ENCODE measurements around the gene PLA2G2E.

Gene PLA2G2E

GRCh38 chr1:19892628-19893168 is 30.7 kb downstream of the PLA2G2E start:
- no peak for TF ChIP-seq CTCF (IDR thresholded peaks at IDR 0.05)

GRCh38 chr1:19892129-19892528 is 31.3 kb downstream of the PLA2G2E start:
- TF ChIP-seq CTCF (IDR thresholded peaks at IDR 0.05): no peak
- no peaks in the 10 kb centered on the region for H3K9me3 ChIP-seq (ENCODE audit: control insufficient read depth, low read length)
- H3K4me2 ChIP-seq (ENCODE audit: low read length): no peak overlapping the region
- H3K4me3 ChIP-seq (ENCODE audit: low read depth, low read length): no peak overlapping the region
- H3K27me3 ChIP-seq (ENCODE audit: control insufficient read depth, insufficient read depth, low read length): no peaks in the 10 kb centered on the region
- H3K27ac ChIP-seq: no peak overlapping the region
- H3K4me1 ChIP-seq: no peaks in the 10 kb centered on the region
- no peaks in the 10 kb centered on the region for H3K36me3 ChIP-seq (ENCODE audit: control insufficient read depth, insufficient read depth, low read length)
- H3K79me2 ChIP-seq: no peaks in the 10 kb centered on the region
- no peak overlapping the region for H3K9ac ChIP-seq
- H2AFZ ChIP-seq: no peak overlapping the region

More at GRCh38 chr1:19892628-19893168, 30.7 kb downstream of the PLA2G2E start:
- Histone ChIP-seq H3K27me3 (ENCODE audit: control insufficient read depth, insufficient read depth, low read length) (no peaks in the 10 kb centered on the region), H3K4me1 (no peaks in the 10 kb centered on the region), H2AFZ (no peak overlapping the region), H3K9me3 (ENCODE audit: control insufficient read depth, low read length) (no peaks in the 10 kb centered on the region), H3K79me2 (no peaks in the 10 kb centered on the region), H3K9ac (no peak overlapping the region), H3K36me3 (ENCODE audit: control insufficient read depth, insufficient read depth, low read length) (no peaks in the 10 kb centered on the region), H3K27ac (no peak overlapping the region), H3K4me3 (ENCODE audit: low read depth, low read length) (no peak overlapping the region), H3K4me2 (ENCODE audit: low read length) (no peak overlapping the region)

- no peak for TF ChIP-seq CTCF (IDR thresholded peaks at IDR 0.05)
- Histone ChIP-seq H3K4me1 (no peaks in the 10 kb centered on the region), H3K27me3 (ENCODE audit: control insufficient read depth, insufficient read depth, low read length) (no peaks in the 10 kb centered on the region), H3K4me3 (ENCODE audit: low read depth, low read length) (no peak overlapping the region), H3K4me2 (ENCODE audit: low read length) (no peak overlapping the region), H3K27ac (no peak overlapping the region), H3K9me3 (ENCODE audit: control insufficient read depth, low read length) (no peaks in the 10 kb centered on the region), H3K36me3 (ENCODE audit: control insufficient read depth, insufficient read depth, low read length) (no peaks in the 10 kb centered on the region), H2AFZ (no peak overlapping the region), H3K9ac (no peak overlapping the region), H3K79me2 (peaks cover 9% of the 10 kb centered on the region)
Observed at GRCh38 chr1:19889656-19890055, 33.8 kb downstream of the PLA2G2E start.

GRCh38 chr1:19888112-19888511 is 35.3 kb downstream of the PLA2G2E start:
- no peak for TF ChIP-seq CTCF (IDR thresholded peaks at IDR 0.05)
- no peak overlapping the region for H3K9ac ChIP-seq
- H3K79me2 ChIP-seq: peaks cover 12% of the 10 kb centered on the region
- H3K9me3 ChIP-seq (ENCODE audit: control insufficient read depth, low read length): no peaks in the 10 kb centered on the region
- no peak overlapping the region for H3K4me2 ChIP-seq (ENCODE audit: low read length)
- peaks cover 3% of the 10 kb centered on the region for H3K4me1 ChIP-seq
- H3K27ac ChIP-seq: no peak overlapping the region
- no peaks in the 10 kb centered on the region for H3K27me3 ChIP-seq (ENCODE audit: control insufficient read depth, insufficient read depth, low read length)
- no peak overlapping the region for H2AFZ ChIP-seq
- H3K4me3 ChIP-seq (ENCODE audit: low read depth, low read length): no peak overlapping the region
- no peaks in the 10 kb centered on the region for H3K36me3 ChIP-seq (ENCODE audit: control insufficient read depth, insufficient read depth, low read length)

- Histone ChIP-seq H3K79me2 (peaks cover 16% of the 10 kb centered on the region), H3K4me3 (ENCODE audit: low read depth, low read length) (no peak overlapping the region), H3K9me3 (ENCODE audit: control insufficient read depth, low read length) (no peaks in the 10 kb centered on the region), H3K4me1 (peaks cover 5% of the 10 kb centered on the region), H3K27me3 (ENCODE audit: control insufficient read depth, insufficient read depth, low read length) (no peaks in the 10 kb centered on the region), H3K4me2 (ENCODE audit: low read length) (no peak overlapping the region), H3K9ac (no peak overlapping the region), H3K27ac (no peak overlapping the region), H2AFZ (no peak overlapping the region), H3K36me3 (ENCODE audit: control insufficient read depth, insufficient read depth, low read length) (no peaks in the 10 kb centered on the region)
- no peak for TF ChIP-seq CTCF (IDR thresholded peaks at IDR 0.05)
Observed at GRCh38 chr1:19885821-19886220, 37.6 kb downstream of the PLA2G2E start.

All from parathyroid adenoma (tissue), 2 donors.